Stimulated activated CD4-positive, alpha-beta T cell treated with anti-CD3 and anti-CD28 coated beads, TNF-alpha, amount 100 ng/mL, for 1 hour (primary cell): ENCODE results near the gene SLC10A1.
A peak's percentile ranks its signal among the peaks of the same experiment; 100 is the strongest.
"Not testable (repeated sequence)": the region's sequence is repeated elsewhere in the genome, so short reads cannot be mapped to it uniquely, and the experiment has no call there.

ENCODE experiments used
- DNase-seq, 3 donors: peaks; one replicate each; pipeline ENCODE4 v3.0.0-alpha.2; 2020; ENCODE audit warnings: low read depth in 3 of 3, low spot score in 1 of 3

SLC10A1 gene

GRCh38 chr14:69796797-69797500, at the start of gene SLC10A1:
Gene SLC10A1 (minus strand): TSS chr14:69797241. CDS start chr14:69797155, 86 bp downstream.
- DNase-seq, result no peak

GRCh38 chr14:69845787-69846186, 48.7 kb upstream of the SLC10A1 start:
- no peak for DNase-seq

GRCh38 chr14:69845050-69845581, 48.1 kb upstream of the SLC10A1 start:
- DNase-seq, result no peak

GRCh38 chr14:69844171-69844570, 47.1 kb upstream of the SLC10A1 start:
- DNase-seq, result no peak

GRCh38 chr14:69842686-69843420, 45.8 kb upstream of the SLC10A1 start:
- no peak for DNase-seq

GRCh38 chr14:69841656-69842055, 44.6 kb upstream of the SLC10A1 start:
- DNase-seq, result no peak

GRCh38 chr14:69839661-69840060, 42.6 kb upstream of the SLC10A1 start:
- no peak for DNase-seq

GRCh38 chr14:69838881-69839416, 41.9 kb upstream of the SLC10A1 start:
- DNase-seq, result no peak

GRCh38 chr14:69828879-69829278, 31.8 kb upstream of the SLC10A1 start:
- no peak for DNase-seq

- no peak for DNase-seq
These were observed 31.3 kb upstream of the SLC10A1 start for GRCh38 chr14:69828354-69828753.

GRCh38 chr14:69827560-69827959, 30.5 kb upstream of the SLC10A1 start:
- no peak for DNase-seq

GRCh38 chr14:69822456-69822855, 25.4 kb upstream of the SLC10A1 start:
- DNase-seq, result no peak

GRCh38 chr14:69820991-69821390, 23.9 kb upstream of the SLC10A1 start:
- no peak for DNase-seq

GRCh38 chr14:69819607-69820006, 22.6 kb upstream of the SLC10A1 start:
- no peak for DNase-seq

GRCh38 chr14:69818758-69819191, 21.7 kb upstream of the SLC10A1 start:
- DNase-seq, result peak in 1 of 3 donors; percentile 24

GRCh38 chr14:69816216-69816615, 19.2 kb upstream of the SLC10A1 start:
- DNase-seq, result no peak

- no peak for DNase-seq
These were observed 18.5 kb upstream of the SLC10A1 start for GRCh38 chr14:69815556-69815955.

GRCh38 chr14:69814397-69814796, 17.4 kb upstream of the SLC10A1 start:
- no peak for DNase-seq

GRCh38 chr14:69813346-69813745, 16.3 kb upstream of the SLC10A1 start:
- not testable (repeated sequence) for DNase-seq

- no peak for DNase-seq
These were observed 15.7 kb upstream of the SLC10A1 start for GRCh38 chr14:69812711-69813110.

GRCh38 chr14:69811868-69812252, 14.8 kb upstream of the SLC10A1 start:
- DNase-seq, result no peak
